NOMO-1 treated with DMSO at 0.1 percent for 48 hours (cell line): ENCODE data around the gene GPR148.

Experiments used
- DNase-seq: peaks from one replicate; lab custom pipeline; 2025; ENCODE audit not compliant: unreplicated experiment; lab: John Stamatoyannopoulos, UW

GPR148 gene

DNA sequence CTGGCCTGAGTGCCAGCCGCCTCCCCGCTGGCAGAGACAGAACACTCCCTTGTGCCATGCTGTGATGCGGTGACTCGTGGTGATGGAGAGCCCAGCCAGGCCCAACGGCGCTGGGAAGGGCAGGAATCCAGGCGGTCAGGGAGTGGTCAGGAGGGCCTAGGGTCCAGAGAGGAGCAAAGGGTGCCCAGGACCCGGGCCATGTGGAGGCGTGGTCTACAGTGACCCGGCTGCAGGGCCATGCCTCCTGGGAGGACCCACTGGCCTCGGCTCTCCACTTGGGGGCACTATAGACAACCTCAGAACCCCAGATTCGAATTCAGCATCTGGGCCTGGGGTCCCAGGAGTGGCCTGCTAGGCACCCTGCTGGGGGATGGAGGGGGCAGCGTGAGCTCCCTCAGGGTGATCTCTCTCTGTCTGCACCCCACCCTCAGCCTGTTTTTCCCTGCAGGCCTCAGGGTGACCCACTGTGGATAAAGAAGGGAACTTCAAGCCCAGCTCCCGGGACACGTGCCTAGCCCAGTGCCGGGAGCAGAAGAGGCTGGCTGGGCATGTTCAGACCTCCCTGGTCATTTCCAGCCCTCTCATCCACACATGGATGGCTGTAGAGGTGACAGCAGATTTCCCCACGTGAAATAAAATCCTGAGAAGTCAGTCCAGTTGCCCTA is 39.5 kb downstream of the GPR148 start:
- no peak for DNase-seq

DNA sequence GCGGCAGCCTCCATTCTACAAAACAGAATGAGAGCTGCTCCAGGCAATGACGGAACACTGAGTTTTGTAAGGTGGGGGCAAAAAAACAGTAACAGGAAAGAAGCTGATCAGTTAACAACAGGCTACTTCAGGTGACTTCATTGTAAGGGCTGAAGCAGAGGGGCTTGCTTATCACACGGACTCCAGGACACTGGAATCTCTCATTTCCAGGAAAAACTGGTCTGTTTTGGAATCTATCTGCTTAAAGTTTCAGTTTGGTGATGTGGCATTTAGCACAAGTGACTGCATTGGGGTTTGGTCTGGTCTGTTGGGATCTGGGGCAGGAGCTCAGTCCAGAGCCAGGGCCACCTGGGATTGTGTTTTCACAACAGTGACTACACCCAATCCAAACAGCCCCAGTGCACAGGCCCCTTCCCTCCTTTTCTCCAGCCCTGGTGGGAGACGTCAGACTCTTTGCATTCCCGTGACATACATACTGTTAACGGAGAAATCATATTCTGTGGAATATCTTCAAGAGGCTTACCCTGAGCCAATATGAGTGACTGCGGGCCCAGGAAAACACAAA is 40.6 kb downstream of the GPR148 start:
- DNase-seq, result no peak

DNA sequence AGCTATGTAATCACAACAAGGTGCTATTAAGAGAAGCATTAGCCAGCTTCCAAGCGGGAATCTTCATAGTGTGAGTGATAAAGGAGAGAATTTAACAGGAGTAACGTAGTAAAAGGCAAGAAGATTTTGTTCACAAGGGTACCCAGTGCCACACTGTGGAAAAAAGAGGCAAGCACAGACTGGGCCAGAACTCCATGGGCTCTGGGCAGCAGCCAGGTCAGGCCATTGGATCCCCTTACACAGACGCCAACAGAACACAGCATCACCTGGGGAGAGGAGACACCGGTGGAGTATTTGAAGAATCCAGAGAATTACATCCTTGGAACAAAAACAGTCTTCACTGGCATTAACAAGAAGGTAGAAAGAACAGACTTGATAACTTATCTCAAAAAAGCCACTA is 47.7 kb downstream of the GPR148 start:
- DNase-seq, result no peak

DNA sequence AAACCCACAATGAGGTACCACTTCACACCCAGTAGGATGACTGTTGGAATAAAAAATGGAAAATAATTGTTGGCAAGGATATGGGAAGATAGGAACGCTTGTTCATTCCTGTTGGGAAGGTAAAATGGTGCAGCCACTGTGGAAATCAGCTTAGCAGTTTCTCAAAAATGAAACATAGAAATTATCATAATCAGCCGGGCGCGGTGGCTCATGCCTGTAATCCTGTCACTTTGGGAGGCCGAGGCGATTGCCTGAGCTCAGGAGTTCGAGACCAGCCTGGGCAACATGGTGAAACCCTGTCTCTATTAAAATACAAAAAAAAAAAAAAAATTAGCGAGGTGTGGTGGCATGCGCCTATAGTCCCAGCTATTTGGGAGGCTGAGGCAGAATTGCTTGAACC is 49.9 kb downstream of the GPR148 start:
- DNase-seq, result no peak
